ENCODE measurements around the gene TARDBP.

TARDBP gene

GRCh38 chr1:11025618-11026017 lies 13.2 kb downstream of the TARDBP start:
- DNase-seq = no peak
- no CpG with 5 or more reads among the region's 1 CpG for WGBS (ENCODE audit: extremely low coverage, insufficient coverage, insufficient read length)
- H4K12ac ChIP-seq (ENCODE audit: low read depth, low read length) = no peak overlapping the region
- no peak overlapping the region for H3K4me2 ChIP-seq (ENCODE audit: low read length)
- H3K4ac ChIP-seq (ENCODE audit: low read depth, low read length) = no peak overlapping the region
- H3K79me1 ChIP-seq (ENCODE audit: low read length) = no peaks in the 10 kb centered on the region
- no peak overlapping the region for H4K91ac ChIP-seq (ENCODE audit: low read depth, low read length)
- no peak overlapping the region for H3K27ac ChIP-seq (ENCODE audit: low read depth, low read length)
- H2AFZ ChIP-seq (ENCODE audit: insufficient read depth, low read length, poor library complexity) = no peak overlapping the region
- H3K18ac ChIP-seq (ENCODE audit: low read length) = no peak overlapping the region
- no peak overlapping the region for H3K9ac ChIP-seq (ENCODE audit: low read length)
- no peak overlapping the region for H3K4me3 ChIP-seq (ENCODE audit: low read depth, low read length)
- H3K27me3 ChIP-seq (ENCODE audit: insufficient read depth, low read length) = no peaks in the 10 kb centered on the region
- H3K4me1 ChIP-seq (ENCODE audit: control insufficient read depth in 1 of 2, insufficient read depth in 2 of 2, low read length in 2 of 2) = no peaks in the 10 kb centered on the region
- no peak overlapping the region for H3K14ac ChIP-seq (ENCODE audit: low read length)
- no peak overlapping the region for H4K8ac ChIP-seq (ENCODE audit: low read depth, low read length)
- no peaks in the 10 kb centered on the region for H3K79me2 ChIP-seq (ENCODE audit: control insufficient read depth, insufficient read depth, low read length, poor library complexity)
- H3K9me3 ChIP-seq (ENCODE audit: insufficient read depth, low read depth, low read length) = no peaks in the 10 kb centered on the region
- H2BK12ac ChIP-seq (ENCODE audit: low read length) = no peak overlapping the region
- peaks cover 23 to 37% of the 10 kb centered on the region in 2 experiments for H3K36me3 ChIP-seq (ENCODE audit: control insufficient read depth in 1 of 2, insufficient read depth in 2 of 2, low read length in 2 of 2)
- no peak overlapping the region for H3K23ac ChIP-seq (ENCODE audit: low read length)
- H2AK5ac ChIP-seq (ENCODE audit: low read length) = no peak overlapping the region
- no peak overlapping the region for H2BK5ac ChIP-seq (ENCODE audit: low read depth, low read length, poor library complexity)
- H2BK120ac ChIP-seq (ENCODE audit: insufficient read depth, low read length, poor library complexity) = no peak overlapping the region

DNA sequence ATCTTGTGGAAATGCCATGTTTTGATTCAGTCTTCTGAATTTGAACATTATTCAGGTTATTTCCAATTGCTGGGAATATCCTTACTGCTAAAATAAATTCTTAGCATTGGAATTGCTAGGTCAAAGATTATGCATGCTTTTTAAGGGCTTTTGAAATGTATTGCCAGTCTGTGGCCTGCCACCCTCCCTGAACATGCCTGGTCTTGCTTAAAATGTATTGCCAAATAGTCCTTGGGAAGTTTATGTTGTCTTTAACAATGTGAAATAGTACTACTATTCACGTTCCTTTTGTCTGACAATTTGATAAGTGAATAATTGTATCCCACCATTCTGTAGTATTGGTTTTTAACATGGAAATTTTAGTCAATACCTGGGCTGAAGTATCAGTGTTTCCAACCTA lies 13.6 kb downstream of the TARDBP start:
- H2BK12ac ChIP-seq (ENCODE audit: low read length) = no peak overlapping the region
- no peaks in the 10 kb centered on the region for H3K79me2 ChIP-seq (ENCODE audit: control insufficient read depth, insufficient read depth, low read length, poor library complexity)
- H4K91ac ChIP-seq (ENCODE audit: low read depth, low read length) = no peak overlapping the region
- no peak overlapping the region for H2AFZ ChIP-seq (ENCODE audit: insufficient read depth, low read length, poor library complexity)
- H3K9ac ChIP-seq (ENCODE audit: low read length) = no peak overlapping the region
- H3K79me1 ChIP-seq (ENCODE audit: low read length) = no peaks in the 10 kb centered on the region
- no CpG with 5 or more reads among the region's 1 CpG for WGBS (ENCODE audit: extremely low coverage, insufficient coverage, insufficient read length)
- H3K27ac ChIP-seq (ENCODE audit: low read depth, low read length) = no peak overlapping the region
- H4K8ac ChIP-seq (ENCODE audit: low read depth, low read length) = no peak overlapping the region
- no peak overlapping the region for H3K18ac ChIP-seq (ENCODE audit: low read length)
- no peak overlapping the region for H2BK5ac ChIP-seq (ENCODE audit: low read depth, low read length, poor library complexity)
- peaks cover 22 to 33% of the 10 kb centered on the region in 2 experiments for H3K36me3 ChIP-seq (ENCODE audit: control insufficient read depth in 1 of 2, insufficient read depth in 2 of 2, low read length in 2 of 2)
- H3K4me1 ChIP-seq (ENCODE audit: control insufficient read depth in 1 of 2, insufficient read depth in 2 of 2, low read length in 2 of 2) = no peaks in the 10 kb centered on the region
- no peak overlapping the region for H2AK5ac ChIP-seq (ENCODE audit: low read length)
- H4K12ac ChIP-seq (ENCODE audit: low read depth, low read length) = no peak overlapping the region
- no peak overlapping the region for H3K4me3 ChIP-seq (ENCODE audit: low read depth, low read length)
- no peak overlapping the region for H2BK120ac ChIP-seq (ENCODE audit: insufficient read depth, low read length, poor library complexity)
- DNase-seq = no peak
- H3K23ac ChIP-seq (ENCODE audit: low read length) = no peak overlapping the region
- no peaks in the 10 kb centered on the region for H3K9me3 ChIP-seq (ENCODE audit: insufficient read depth, low read depth, low read length)
- no peak overlapping the region for H3K4ac ChIP-seq (ENCODE audit: low read depth, low read length)
- H3K27me3 ChIP-seq (ENCODE audit: insufficient read depth, low read length) = no peaks in the 10 kb centered on the region
- H3K4me2 ChIP-seq (ENCODE audit: low read length) = no peak overlapping the region
- no peak overlapping the region for H3K14ac ChIP-seq (ENCODE audit: low read length)

GRCh38 chr1:11026903-11027302 lies 14.4 kb downstream of the TARDBP start:
- Histone ChIP-seq H4K91ac (ENCODE audit: low read depth, low read length) (no peak overlapping the region), H3K4me2 (ENCODE audit: low read length) (no peak overlapping the region), H4K12ac (ENCODE audit: low read depth, low read length) (no peak overlapping the region), H3K27ac (ENCODE audit: low read depth, low read length) (no peak overlapping the region), H3K4ac (ENCODE audit: low read depth, low read length) (no peak overlapping the region), H3K9ac (ENCODE audit: low read length) (no peak overlapping the region), H2BK120ac (ENCODE audit: insufficient read depth, low read length, poor library complexity) (no peak overlapping the region), H2BK5ac (ENCODE audit: low read depth, low read length, poor library complexity) (no peak overlapping the region), H3K27me3 (ENCODE audit: insufficient read depth, low read length) (no peaks in the 10 kb centered on the region), H3K4me1 (ENCODE audit: control insufficient read depth in 1 of 2, insufficient read depth in 2 of 2, low read length in 2 of 2) (no peaks in the 10 kb centered on the region), H3K79me1 (ENCODE audit: low read length) (no peaks in the 10 kb centered on the region), H2AFZ (ENCODE audit: insufficient read depth, low read length, poor library complexity) (no peak overlapping the region), H3K14ac (ENCODE audit: low read length) (no peak overlapping the region), H3K18ac (ENCODE audit: low read length) (no peak overlapping the region), H3K4me3 (ENCODE audit: low read depth, low read length) (no peak overlapping the region), H2AK5ac (ENCODE audit: low read length) (no peak overlapping the region), H3K23ac (ENCODE audit: low read length) (no peak overlapping the region), H2BK12ac (ENCODE audit: low read length) (no peak overlapping the region), H3K36me3 (ENCODE audit: control insufficient read depth in 1 of 2, insufficient read depth in 2 of 2, low read length in 2 of 2) (peaks cover 15 to 26% of the 10 kb centered on the region in 2 experiments), H3K9me3 (ENCODE audit: insufficient read depth, low read depth, low read length) (no peaks in the 10 kb centered on the region), H4K8ac (ENCODE audit: low read depth, low read length) (no peak overlapping the region), H3K79me2 (ENCODE audit: control insufficient read depth, insufficient read depth, low read length, poor library complexity) (no peaks in the 10 kb centered on the region)
- WGBS (ENCODE audit: extremely low coverage, insufficient coverage, insufficient read length) = no CpG with 5 or more reads among the region's 5 CpGs
- no peak for DNase-seq

DNA sequence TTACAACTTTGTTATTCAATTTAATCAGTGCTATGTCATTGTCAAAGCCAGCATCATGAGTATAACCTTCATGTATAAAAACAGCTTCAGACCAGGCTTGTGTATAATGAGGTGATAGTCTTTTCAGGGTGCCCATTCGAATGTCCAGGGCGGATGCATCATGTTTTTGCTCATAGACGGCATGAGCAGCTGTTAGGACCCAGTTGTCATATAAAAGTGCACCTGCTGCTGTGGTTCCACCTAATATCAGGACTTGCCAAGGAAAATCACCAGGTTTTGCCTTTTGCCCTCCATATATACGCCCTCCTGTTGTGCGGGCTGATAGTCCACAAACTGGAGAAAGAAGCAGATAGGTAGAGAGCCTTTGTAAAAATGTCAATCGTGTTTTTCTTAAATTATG lies 14.9 kb downstream of the TARDBP start:
- Histone ChIP-seq H3K9ac (ENCODE audit: low read length) (no peak overlapping the region), H3K4ac (ENCODE audit: low read depth, low read length) (no peak overlapping the region), H3K4me1 (ENCODE audit: control insufficient read depth in 1 of 2, insufficient read depth in 2 of 2, low read length in 2 of 2) (no peaks in the 10 kb centered on the region), H3K79me2 (ENCODE audit: control insufficient read depth, insufficient read depth, low read length, poor library complexity) (no peaks in the 10 kb centered on the region), H4K12ac (ENCODE audit: low read depth, low read length) (no peak overlapping the region), H2BK12ac (ENCODE audit: low read length) (no peak overlapping the region), H3K27ac (ENCODE audit: low read depth, low read length) (no peak overlapping the region), H3K4me3 (ENCODE audit: low read depth, low read length) (no peak overlapping the region), H3K79me1 (ENCODE audit: low read length) (no peaks in the 10 kb centered on the region), H2AK5ac (ENCODE audit: low read length) (no peak overlapping the region), H3K18ac (ENCODE audit: low read length) (no peak overlapping the region), H3K23ac (ENCODE audit: low read length) (no peak overlapping the region), H4K91ac (ENCODE audit: low read depth, low read length) (no peak overlapping the region), H4K8ac (ENCODE audit: low read depth, low read length) (no peak overlapping the region), H3K9me3 (ENCODE audit: insufficient read depth, low read depth, low read length) (no peaks in the 10 kb centered on the region), H3K27me3 (ENCODE audit: insufficient read depth, low read length) (no peaks in the 10 kb centered on the region), H2AFZ (ENCODE audit: insufficient read depth, low read length, poor library complexity) (no peak overlapping the region), H3K4me2 (ENCODE audit: low read length) (no peak overlapping the region), H2BK120ac (ENCODE audit: insufficient read depth, low read length, poor library complexity) (no peak overlapping the region), H2BK5ac (ENCODE audit: low read depth, low read length, poor library complexity) (no peak overlapping the region), H3K14ac (ENCODE audit: low read length) (no peak overlapping the region), H3K36me3 (ENCODE audit: control insufficient read depth in 1 of 2, insufficient read depth in 2 of 2, low read length in 2 of 2) (peaks cover 12 to 21% of the 10 kb centered on the region in 2 experiments)
- no peak for DNase-seq
- WGBS (ENCODE audit: extremely low coverage, insufficient coverage, insufficient read length) = no CpG with 5 or more reads among the region's 6 CpGs

All from trophoblast cell (in vitro differentiated cells and primary cell).